Measurements from ENCODE around the gene RTP2.
A peak's percentile ranks its signal among the peaks of the same experiment; 100 is the strongest.

RTP2 gene

GRCh38 chr3:187677604-187678003 is 24.8 kb downstream of the RTP2 start:
- no peak for DNase-seq (ENCODE audit: low read depth in 2 of 3, low spot score in 1 of 3)

DNA sequence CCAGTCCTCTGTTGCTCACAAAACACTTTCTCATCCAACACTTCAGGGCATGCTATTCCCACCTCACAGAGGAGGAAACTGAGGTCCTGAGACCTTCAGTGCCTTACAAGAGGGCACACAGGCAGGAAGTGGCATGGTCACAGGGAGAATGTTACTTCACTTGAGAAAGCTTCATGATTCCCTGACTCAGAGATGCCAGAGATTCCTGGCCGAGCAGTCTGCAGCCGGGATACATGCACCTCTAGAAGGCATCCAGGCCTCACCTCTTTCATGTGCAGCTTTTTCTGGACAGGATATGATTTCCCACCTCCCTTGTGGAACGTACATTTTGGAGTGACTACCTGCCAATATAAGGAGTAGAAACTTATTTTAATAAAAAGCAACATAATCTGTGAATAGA is 29.3 kb downstream of the RTP2 start:
- DNase-seq (ENCODE audit: low read depth in 2 of 3, low spot score in 1 of 3) = no peak

- peak in 1 of 3 donors; percentile 13 for DNase-seq (ENCODE audit: low read depth in 2 of 3, low spot score in 1 of 3)
Measured at GRCh38 chr3:187669675-187670504, 32.5 kb downstream of the RTP2 start, which contains the start of gene SST. SST (minus strand) TSS chr3:187670394; CDS start chr3:187670291, 103 bp downstream.

GRCh38 chr3:187667526-187667925 is 34.8 kb downstream of the RTP2 start:
- no peak for DNase-seq (ENCODE audit: low read depth in 2 of 3, low spot score in 1 of 3)

DNA sequence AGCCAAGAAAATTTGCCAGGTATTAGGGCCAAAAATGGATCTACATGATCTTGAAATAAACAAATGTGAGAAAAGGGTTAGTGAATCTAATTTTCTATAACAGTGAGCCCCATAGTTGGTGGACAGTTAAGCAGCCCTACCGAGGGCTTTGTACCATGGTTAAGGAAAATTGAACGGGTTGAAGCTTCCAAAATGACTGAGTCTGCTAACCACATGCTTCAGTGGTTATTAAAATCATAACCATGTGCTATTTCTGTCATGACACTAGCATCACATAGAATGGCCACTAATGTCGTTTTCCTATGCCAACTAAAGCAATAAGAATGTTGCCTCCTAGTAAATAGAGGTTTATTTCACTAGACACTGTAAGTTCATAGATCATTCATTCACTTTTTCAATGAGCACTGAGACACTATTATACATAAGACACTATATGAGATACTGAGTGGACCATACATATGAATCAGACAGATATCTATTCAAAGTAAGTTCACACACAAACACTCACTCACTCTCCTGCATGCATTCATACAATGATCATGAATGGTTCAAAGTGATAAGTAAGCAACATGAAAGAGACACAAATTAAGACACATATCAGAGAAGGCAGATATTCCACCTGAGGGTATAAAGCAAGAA is 36.5 kb downstream of the RTP2 start:
- DNase-seq (ENCODE audit: low read depth in 2 of 3, low spot score in 1 of 3) = no peak

DNA sequence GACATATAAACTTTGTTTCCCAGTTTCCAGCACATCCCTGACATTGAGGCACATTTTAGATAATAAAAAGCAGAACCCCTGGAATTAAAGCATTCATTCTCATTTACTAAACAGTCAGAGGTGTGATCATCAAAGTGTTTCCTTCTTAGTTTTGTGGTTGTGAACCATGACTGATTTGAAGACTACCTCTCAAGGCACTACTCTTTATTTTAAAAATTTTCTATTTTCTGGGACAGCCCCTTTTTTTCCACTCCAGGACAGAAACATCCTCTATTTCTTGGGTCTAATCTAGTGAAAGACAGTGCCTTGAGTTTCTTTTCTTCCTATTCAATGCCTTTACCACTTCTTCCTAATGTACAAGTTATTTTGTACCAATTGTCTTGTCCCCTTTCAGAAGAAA is 37.3 kb downstream of the RTP2 start:
- no peak for DNase-seq (ENCODE audit: low read depth in 2 of 3, low spot score in 1 of 3)

DNA sequence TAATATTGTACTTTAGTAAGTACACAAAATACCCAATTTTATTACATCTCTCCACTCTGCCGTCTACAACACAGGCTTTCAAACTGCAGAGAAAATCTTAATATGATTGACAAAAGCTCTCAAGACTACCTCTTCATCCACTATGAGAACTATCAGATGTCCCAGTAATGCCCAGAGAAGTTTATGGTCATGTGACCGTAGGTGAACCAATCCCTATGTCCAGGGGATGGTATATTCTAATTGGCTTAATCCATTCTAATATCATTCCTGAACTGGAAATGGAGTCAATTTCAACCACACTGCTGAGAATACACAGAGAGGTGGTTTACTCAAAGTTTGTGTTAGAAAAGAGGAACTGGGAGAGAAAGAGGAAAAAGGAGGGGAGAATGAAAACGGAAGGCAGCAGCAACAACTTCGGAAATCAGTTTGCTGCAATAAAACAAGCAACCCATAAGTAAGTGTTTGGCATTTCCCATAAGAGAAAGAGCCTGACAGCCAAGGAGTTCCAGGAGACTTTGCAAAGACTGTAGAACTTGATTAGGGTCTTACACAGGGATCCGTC is 39.4 kb downstream of the RTP2 start:
- no peak for DNase-seq (ENCODE audit: low read depth in 2 of 3, low spot score in 1 of 3)

- DNase-seq (ENCODE audit: low read depth in 2 of 3, low spot score in 1 of 3) = no peak
Measured at GRCh38 chr3:187661267-187661666, 41.1 kb downstream of the RTP2 start.

DNA sequence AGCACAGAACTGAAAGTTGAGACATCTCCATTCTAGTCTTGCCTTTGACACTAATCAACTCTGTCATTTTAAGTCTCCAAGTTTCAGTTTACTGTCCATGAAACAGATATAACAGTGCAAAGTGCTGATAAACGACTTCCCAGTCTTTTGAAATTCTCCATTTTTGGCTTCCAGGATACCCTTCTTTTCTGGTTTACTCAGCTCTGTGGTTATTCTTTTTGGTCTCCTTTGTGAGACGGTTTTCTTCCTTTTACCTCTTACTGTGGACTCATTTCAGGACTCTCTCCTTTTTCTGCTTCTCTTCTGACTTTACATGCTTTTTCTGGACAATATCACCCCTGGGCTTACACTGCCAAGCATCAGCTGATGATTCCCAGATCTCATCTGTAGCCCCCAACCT is 51.1 kb downstream of the RTP2 start:
- no peak for DNase-seq (ENCODE audit: low read depth in 2 of 3, low spot score in 1 of 3)

Measured in stimulated activated CD4-positive, alpha-beta T cell treated with anti-CD3 and anti-CD28 coated beads, Interleukin-12 subunit alpha, Interleukin-12 subunit beta, amount 100 ng/mL, for 48 hours (primary cell).